GM13977 (cell line): Measurements from ENCODE around the gene IL17C.

ENCODE experiments used
- DNase-seq: peaks from one replicate; pipeline ENCODE4 v3.0.0; 2012; ENCODE audit warnings: low spot score
- in situ Hi-C: fragments of 300-500 bp; cut with MboI; formaldehyde crosslinking; loops from one replicate; pipeline ENCODE4 v1.12.0; 2022; ENCODE audit warnings: low sequenced_read_pairs, low pct_unique_long_range_greater_than_20kb, mixed read lengths, inconsistent platforms; ENCODE audit not compliant: unreplicated experiment
- TF ChIP-seq, protein P1 (sequence below): IDR thresholded peaks from 2 replicates; pipeline ENCODE4 v1.5.1; 2012; ENCODE audit warnings: mild to moderate bottlenecking, control low read depth; ENCODE audit not compliant: insufficient read depth; ENCODE audit errors: extremely low read depth, missing control alignments

IL17C gene

DNA sequence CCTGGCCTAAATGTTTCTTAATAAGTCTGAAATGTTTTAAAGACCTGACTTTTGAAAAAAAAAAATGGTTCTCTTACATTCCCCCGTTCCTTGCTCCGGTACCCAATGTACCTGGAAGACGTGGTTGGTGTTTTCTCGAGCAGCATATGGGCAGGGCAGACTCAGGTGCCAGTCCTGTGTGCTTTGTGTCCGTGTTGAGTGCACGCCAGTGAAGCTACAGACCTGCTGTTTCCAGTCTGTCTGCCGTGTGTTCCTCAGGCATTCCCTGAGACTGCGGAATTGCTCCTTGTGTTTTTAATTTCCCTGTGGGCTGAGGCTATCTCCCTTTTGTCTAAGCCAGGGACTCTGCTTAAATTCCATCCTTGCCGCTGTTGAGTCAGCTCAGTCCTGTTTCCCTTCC lies 11.7 kb upstream of the IL17C start:
- in situ Hi-C loops, result no loop called here
- TF ChIP-seq, protein P1, sequence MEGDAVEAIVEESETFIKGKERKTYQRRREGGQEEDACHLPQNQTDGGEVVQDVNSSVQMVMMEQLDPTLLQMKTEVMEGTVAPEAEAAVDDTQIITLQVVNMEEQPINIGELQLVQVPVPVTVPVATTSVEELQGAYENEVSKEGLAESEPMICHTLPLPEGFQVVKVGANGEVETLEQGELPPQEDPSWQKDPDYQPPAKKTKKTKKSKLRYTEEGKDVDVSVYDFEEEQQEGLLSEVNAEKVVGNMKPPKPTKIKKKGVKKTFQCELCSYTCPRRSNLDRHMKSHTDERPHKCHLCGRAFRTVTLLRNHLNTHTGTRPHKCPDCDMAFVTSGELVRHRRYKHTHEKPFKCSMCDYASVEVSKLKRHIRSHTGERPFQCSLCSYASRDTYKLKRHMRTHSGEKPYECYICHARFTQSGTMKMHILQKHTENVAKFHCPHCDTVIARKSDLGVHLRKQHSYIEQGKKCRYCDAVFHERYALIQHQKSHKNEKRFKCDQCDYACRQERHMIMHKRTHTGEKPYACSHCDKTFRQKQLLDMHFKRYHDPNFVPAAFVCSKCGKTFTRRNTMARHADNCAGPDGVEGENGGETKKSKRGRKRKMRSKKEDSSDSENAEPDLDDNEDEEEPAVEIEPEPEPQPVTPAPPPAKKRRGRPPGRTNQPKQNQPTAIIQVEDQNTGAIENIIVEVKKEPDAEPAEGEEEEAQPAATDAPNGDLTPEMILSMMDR, result no peak
- no peak for DNase-seq

DNA sequence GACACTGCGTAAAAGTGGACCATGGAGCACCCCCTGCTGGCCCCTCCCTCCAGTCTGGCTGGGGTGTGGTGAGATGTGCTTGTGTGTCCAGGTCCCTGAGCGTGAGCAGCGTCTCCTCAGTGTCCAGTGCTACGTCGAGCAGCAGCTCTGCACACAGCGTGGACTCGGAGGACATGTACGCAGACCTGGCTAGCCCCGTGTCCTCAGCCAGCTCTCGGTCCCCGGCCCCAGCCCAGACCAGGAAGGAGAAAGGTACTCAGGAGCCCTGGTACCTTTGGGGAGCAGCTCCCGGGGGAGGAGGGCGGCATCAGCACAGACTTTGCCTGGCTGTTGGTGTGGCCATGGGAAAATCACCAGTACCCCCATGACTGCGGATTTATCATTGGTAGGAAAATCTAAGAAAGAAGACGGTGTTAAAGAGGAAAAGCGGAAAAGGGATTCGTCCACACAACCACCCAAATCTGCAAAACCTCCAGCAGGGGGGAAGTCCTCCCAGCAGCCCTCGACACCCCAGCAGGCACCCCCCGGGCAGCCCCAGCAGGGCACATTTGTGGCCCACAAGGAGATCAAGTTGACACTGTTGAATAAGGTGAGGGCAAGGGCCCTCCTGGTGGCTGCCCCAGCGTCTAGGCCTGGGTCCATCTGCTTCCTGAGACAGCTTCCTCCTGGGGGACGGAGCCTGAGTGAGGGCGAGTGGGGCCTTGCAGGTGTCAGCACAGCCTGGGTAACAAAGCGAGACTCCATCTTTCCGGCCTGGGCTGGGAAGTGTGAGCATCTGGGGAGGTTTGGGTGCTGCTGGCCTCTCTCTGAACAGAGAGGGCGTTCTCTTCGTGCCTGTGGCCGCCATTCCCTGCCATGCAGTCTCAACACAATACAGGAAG lies 10.6 kb upstream of the IL17C start:
- TF ChIP-seq, protein P1, result no peak
- DNase-seq, result no peak
- in situ Hi-C loops, result no loop called here

DNA sequence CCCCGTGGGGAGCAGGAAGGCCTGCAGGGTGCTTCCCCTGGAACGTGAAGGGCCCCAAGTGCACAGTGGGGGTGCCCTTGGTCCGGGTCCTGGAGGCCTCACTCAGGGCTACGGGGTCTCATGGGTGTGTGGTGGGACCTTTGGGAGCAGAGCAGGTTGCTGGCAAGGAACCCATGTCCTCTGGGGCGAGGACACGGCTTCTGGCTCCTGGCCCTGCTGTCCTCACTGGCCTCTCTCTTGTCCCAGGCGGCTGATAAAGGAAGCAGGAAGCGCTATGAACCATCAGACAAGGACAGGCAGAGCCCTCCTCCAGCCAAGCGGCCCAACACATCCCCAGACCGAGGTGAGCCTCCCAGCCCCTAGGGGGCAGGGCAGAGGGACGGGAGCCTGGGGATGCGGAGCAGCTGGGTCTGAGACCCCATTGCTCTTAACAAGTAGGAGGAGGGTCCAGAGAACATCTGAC lies 9.8 kb upstream of the IL17C start:
- in situ Hi-C loops, result no loop called here
- DNase-seq, result no peak
- TF ChIP-seq, protein P1, result peak; percentile 38

DNA sequence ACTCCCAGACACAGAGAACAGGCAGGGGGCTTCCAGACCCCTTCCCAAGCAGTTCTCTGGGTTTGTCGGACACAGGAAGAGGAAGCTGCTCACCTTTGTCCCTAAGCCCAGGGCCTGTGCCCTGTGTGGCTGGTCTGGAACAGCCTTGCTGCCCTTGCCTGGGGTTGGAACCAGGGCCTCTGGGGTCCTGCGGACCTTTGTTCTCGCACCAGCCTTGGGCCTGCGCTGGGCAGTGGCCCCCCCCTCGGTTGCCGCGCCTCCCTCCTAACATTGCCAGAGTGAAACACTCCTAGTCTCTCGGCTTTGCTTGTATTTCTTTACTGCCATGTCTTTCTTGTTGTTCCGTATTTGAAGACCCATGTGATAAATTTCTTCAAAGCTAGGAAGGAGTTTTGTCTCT lies 8.5 kb upstream of the IL17C start:
- no peak for DNase-seq
- in situ Hi-C loops, result no loop called here
- TF ChIP-seq, protein P1, result no peak

DNA sequence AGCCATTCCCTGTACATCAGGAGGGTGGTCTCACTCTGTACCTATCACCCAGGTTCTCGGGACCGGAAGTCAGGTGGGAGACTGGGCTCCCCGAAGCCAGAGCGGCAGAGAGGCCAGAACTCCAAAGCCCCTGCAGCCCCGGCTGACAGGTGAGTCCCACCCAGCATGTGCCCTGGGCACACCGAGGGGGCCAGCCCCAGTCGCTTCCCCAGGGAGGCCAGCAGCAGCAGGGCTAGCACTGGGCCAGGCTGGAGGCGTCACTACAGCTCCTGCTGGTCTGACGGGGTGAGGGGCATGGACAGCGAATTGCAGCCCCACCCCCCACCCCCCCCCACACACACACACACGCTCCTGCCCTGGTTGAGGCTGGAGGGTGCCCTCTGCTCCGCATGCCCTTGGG lies 7.9 kb upstream of the IL17C start:
- in situ Hi-C loops, result no loop called here
- TF ChIP-seq, protein P1, result no peak
- DNase-seq, result no peak

DNA sequence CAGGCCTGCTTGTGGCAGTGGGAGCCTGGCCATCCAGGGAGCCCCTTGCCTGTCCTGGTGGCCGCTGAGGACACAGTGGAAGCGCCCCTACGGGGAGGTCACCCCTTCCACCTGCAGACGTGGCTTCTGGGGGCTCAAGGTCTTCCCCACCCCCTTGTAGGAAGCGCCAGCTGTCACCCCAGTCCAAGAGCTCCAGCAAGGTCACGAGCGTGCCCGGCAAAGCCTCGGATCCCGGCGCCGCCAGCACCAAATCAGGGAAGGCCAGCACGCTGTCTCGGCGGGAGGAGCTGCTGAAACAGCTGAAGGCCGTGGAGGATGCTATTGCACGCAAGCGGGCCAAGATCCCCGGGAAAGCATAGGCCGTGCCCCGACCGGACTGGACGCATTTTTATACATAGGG lies 7.4 kb upstream of the IL17C start:
- TF ChIP-seq, protein P1, result no peak
- in situ Hi-C loops, result no loop called here
- DNase-seq, result no peak
